NCI-H1436 (cell line): ENCODE results near the gene CACNA1D.

Experiments
- DNase-seq: peaks from one replicate; lab custom pipeline; 2025; lab: John Stamatoyannopoulos, UW

The CACNA1D gene

DNA sequence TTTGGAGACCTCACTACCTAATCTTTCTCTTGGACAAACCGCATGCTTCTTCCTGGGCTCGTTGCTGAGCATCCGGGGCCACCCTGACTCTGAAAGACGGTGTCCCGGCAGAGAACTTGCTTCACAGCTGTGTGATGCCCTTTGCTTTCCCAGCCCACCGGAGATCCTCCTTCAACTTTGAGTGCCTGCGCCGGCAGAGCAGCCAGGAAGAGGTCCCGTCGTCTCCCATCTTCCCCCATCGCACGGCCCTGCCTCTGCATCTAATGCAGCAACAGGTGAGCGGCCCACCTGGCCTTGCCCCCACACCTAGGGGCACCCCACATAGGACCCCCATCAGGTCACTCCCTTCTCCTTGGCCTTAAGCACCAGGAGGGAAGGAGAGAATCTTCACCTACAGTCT lies 314.1 kb downstream of the CACNA1D start:
- no peak for DNase-seq

DNA sequence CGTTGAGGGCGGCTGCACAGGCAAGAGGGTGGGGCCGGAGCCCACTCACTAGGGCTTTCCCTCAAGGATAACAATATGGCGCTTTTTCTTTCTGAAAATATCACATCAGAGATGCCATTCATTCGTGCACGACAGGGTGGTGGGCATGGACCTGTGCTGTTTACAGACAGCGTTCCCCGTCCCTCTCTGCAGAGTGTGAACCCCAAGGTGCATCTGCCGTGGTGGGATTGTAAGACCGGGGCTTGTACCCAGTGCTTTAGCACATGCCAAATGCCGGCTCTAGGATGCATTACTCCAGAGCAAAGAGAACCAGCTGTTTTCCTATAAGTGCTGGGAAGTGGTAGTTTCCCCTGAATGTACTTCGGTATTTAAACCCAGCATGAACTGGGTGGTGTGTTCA lies 314.9 kb downstream of the CACNA1D start:
- DNase-seq, result no peak

DNA sequence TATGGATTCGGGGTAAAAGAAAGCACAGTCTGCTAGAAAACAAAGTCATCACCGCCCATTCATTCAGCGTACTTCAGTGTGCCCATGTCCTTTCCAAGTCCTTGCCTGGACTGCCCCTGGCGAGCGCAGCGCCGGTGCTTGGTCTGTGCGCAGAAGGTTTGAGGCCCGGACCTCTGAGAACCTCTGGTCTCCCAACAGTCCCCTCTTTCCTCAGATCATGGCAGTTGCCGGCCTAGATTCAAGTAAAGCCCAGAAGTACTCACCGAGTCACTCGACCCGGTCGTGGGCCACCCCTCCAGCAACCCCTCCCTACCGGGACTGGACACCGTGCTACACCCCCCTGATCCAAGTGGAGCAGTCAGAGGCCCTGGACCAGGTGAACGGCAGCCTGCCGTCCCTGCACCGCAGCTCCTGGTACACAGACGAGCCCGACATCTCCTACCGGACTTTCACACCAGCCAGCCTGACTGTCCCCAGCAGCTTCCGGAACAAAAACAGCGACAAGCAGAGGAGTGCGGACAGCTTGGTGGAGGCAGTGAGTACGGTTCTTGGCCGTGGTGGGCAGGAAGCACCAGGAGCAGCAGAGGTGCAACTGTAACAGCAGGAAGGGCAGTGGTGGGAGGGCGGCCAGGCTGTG lies 315.5 kb downstream of the CACNA1D start:
- DNase-seq, result no peak

DNA sequence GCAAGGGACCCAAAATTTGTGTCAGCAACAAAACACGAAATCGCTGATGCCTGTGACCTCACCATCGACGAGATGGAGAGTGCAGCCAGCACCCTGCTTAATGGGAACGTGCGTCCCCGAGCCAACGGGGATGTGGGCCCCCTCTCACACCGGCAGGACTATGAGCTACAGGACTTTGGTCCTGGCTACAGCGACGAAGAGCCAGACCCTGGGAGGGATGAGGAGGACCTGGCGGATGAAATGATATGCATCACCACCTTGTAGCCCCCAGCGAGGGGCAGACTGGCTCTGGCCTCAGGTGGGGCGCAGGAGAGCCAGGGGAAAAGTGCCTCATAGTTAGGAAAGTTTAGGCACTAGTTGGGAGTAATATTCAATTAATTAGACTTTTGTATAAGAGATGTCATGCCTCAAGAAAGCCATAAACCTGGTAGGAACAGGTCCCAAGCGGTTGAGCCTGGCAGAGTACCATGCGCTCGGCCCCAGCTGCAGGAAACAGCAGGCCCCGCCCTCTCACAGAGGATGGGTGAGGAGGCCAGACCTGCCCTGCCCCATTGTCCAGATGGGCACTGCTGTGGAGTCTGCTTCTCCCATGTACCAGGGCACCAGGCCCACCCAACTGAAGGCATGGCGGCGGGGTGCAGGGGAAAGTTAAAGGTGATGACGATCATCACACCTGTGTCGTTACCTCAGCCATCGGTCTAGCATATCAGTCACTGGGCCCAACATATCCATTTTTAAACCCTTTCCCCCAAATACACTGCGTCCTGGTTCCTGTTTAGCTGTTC lies 316.9 kb downstream of the CACNA1D start:
- no peak for DNase-seq

DNA sequence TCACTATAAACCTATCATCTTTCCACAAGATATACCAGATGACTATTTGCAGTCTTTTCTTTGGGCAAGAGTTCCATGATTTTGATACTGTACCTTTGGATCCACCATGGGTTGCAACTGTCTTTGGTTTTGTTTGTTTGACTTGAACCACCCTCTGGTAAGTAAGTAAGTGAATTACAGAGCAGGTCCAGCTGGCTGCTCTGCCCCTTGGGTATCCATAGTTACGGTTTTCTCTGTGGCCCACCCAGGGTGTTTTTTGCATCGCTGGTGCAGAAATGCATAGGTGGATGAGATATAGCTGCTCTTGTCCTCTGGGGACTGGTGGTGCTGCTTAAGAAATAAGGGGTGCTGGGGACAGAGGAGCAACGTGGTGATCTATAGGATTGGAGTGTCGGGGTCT lies 318.0 kb downstream of the CACNA1D start:
- no peak for DNase-seq

DNA sequence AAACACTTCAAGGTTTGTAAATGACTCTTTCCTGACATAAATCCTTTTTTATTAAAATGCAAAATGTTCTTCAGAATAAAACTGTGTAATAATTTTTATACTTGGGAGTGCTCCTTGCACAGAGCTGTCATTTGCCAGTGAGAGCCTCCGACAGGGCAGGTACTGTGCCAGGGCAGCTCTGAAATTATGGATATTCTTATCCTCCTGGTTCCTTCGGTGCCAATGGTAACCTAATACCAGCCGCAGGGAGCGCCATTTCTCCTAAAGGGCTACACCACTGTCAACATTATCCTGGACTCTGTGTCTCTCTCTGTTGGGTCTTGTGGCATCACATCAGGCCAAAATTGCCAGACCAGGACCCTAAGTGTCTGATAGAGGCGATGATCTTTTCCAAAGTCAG lies 318.8 kb downstream of the CACNA1D start:
- no peak for DNase-seq

DNA sequence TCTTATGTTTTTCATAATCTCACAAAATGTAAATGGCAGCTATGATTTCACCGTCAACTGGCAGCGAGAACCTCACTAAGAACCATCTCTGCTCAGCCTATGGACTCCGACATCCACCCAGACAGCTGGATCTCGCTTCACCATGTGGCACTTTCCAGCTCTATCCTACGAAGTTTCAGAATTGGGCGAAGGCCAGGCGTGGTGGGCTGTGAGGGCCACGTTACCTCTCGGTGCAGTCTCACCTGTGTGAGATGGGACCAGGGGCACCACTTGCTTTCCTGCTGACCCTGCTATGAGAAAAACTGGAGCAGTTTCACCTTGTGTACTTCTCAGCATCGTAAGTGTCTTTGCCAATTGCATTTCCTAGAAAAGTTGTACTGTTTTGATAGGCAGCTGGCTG lies 319.5 kb downstream of the CACNA1D start:
- no peak for DNase-seq

DNA sequence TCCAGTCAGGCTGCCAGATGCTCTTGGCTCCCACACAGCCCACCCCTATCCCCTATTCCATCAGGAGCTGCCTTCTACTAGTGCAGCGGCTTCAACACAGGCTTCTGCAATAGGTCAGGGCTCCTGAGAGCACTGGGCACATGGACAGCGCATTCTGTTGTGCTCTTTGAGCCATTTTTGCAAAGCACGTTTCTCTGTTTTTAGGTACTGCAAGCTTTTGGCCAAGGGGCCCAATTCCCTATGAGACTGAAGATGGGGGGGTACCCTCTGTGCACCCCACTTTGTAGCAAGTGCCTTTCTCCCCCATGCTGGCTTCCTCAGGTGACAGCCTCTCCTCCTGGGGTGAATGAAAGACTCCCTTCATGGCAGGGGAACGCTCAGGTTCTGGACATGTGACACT lies 320.7 kb downstream of the CACNA1D start:
- no peak for DNase-seq

DNA sequence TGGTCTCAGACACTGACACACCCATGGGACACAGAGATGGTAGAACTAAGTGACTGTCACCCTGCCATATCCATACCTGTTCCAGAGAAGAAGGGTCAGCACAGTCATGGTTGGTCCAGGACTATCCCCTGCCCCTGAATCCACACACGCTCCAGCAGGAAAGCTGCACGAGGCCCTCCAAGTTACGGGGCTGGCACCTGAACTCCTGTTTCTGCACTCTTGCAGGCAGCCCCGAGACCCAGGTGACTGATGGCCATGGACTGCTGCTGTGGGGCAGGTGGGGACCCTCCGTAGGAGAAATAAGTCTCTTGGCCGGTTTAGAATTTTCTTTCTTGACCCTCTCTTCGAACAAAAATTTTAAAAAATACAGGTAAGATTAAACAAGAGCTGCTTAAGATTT lies 321.2 kb downstream of the CACNA1D start:
- no peak for DNase-seq

DNA sequence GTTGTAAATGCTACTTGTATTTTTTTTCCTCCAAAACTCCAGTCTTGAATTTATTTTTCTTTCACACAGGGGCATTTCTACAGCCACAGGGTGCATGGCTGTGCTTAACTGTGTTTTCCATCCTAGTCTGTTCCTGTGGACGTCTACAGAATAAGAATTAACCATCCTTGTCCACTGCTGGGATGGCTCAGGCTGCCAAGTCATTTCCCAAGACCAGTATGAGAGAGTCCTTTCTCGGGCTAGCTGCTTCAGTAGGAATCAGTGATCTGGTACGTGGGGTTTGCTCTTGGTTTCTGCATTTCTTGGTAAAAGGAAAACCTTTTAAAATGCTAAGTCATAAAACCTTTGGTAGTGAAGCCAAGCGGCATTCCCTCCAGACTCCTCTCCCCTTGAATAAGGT lies 322.0 kb downstream of the CACNA1D start:
- DNase-seq, result no peak

DNA sequence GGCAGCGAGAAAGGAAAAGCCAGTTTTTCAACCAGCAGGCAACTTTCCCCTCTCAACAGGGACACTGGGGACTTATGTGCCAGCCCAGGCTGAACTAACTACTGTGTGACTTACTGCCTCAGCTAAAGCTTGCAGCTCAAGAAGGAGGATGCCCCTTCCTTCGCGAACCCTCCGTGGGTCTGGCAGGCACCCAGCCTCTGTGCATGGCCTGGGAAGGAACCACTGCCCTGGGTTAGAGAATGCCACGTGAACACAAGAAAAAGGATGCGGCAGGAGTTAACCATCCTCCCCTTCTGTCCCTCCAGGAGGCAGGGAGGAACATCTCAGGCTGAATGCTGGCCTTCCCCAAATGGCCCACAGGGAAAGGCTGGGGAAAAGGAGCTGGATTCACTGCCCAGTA lies 322.8 kb downstream of the CACNA1D start:
- DNase-seq, result no peak

DNA sequence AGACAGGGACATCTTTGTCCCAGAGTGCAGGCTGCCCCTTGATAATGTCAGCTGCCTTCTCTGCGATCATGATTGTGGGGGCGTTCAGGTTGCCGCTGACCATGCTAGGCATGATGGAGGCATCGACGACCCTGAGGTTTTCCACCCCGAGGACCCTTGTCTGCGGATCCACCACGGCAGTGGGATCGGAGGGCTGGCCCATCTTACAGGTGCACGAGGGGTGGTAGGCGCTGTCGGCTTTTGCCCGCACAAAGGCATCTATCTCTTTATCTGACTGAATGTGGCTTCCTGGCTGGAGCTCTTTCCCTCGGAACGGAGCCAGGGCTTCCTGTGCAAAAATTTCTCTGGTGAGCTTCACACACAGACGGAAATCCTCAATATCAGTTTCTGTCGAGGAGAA lies 323.4 kb downstream of the CACNA1D start:
- DNase-seq, result no peak

DNA sequence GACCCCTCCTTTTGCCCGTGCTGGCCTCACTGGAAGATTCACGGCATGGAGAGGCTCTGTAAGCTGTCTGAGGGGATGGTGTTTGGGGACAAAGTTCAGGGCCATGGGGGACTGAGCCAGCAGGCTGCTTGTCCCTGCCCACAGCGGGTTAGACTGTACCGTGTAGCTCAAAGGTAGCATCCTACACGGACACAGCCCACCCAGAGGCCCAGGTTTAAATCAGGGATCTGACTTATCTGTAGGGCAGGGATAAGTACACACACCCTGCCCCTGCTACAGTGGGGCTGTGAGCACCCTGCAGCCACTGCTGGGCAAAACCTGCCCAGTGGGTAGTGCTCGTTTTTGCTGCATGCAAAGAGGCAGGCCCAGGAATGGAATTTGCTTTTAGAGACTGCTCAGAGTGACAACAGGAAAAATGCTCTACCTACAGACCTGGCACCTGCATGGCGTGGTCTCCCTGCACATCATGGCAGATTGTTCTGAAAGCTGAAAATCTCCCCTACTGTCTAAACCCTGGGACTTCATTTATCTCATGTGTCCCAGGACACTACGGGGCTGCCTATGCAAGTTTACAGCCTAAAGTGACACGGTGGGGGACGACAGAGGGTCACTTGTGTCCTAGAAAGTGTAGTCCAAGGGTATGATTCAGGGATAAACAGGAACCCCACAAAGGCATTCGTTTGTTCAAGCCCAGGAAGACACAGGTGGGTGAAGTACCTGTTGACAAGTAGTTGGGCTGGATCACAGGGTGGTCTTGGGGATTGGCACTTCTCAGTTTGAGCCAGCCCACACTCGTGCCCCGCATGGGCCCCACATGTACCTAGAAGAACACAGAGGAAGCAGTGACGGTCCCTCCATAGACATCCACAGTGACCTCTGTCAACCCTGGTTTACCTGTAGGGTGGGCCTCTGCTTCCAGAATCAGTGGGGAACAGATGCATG lies 324.1 kb downstream of the CACNA1D start:
- DNase-seq, result no peak

DNA sequence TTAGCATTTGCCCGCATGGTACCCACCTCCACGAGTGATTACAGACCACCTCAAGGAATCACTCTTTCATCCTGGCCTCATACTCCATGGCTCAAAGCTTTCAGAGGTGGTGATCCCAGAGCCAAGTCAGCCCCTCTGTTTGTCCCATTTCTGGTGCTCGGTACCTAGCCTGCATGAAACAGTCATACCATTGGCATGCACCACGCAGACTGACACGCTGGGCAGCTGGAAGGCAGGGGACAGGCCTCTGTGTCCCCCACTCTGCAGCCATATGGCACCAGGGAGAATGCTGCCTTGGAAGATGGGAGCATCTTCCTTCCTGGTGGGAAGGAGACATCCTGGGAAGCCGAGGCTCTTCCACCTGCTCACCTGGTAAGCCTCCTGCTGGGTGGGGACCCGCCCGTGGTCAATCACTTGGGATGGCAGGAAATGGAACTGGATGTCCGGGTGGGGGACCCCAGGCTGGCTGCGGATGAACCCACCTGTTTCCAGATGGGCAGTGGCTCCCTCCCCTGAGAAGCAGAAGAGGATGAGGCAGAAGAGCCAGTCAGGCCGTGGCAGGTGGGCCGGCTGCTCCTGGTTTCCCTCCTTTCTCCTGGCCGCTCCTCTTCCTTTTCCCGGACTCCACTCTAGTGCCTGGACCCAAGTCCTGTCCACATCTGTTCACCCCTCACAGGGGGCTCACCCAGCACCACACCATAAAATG lies 324.9 kb downstream of the CACNA1D start:
- DNase-seq, result no peak

DNA sequence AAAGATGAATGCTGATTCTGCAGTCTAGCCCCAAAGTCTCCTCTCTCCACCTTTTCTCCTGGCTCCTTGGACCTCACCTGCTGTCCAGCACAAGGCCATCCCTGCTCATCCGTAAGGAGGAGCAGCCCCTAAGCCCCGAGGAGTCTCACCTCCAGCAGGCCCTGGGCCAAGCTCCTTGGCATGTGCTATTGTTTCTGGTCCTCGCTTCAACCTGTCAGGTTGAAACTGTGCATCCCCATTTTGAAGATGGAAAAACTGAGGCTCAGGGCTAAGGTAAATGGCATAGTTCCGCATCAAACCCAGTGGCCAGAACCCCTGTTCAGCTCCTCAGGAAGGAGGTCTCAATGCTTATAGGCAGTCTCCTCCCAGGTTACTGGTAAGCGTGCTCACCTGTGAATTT lies 325.7 kb downstream of the CACNA1D start:
- DNase-seq, result no peak

DNA sequence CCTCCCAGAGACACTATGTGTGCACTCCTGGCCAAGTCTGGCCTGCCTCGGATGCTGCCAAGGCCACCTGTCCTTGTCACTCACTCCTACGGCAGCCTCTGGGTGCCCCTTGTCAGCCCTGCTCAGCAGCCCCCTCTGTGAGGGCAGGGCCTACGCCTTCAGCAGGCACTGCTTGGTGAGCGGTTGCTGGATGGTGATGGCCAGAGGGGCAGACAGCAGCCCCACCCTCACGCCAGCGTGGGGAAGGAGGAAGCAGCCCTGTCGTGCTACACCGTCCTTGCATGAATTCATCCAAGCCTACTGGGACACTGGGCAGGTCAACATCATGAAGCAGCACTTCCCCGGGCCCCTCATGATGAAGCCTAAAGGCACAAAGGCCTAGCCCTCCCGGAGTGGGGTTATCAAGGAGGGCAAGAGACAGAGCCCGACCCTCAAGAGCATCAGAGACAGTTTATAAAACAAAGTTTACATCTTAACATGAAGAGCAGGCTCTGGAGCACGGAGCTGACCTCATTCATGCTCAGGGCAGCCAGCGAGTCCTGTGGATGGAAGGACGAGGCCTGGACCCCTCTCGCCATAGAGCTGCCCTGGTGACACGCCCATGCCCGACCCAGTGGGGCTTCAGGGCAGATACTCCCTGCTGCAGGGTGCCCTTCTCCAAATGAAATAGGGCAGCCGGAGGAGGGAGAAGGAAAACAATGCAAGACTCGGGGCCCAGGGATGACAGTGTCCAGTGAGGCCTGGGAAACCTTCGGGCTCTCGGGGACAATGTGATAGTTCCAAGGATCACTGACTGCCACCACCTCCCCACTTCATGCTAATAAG lies 326.6 kb downstream of the CACNA1D start:
- DNase-seq, result no peak

DNA sequence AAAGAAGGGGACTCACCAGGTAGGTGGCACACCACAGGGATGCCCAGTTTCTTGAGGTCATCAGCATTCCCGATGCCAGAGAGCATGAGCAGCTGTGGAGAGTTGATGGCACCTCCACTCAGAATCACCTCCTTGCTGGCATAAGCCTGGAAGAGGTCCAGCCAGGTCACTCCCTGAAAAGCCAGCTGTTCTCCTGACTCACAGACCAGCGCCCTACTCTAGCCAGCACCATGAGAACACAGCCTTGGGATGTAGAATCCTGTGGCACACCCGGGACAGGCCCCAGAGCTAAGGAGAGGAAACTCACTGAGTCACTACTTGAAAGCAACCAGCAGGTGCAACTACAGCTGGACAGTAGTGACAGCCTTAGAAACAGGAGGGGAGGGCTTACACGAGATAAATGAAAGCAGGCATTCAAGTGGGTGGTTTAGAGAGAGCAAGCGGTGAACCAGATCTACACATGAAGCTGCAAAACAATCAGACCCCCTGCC lies 327.3 kb downstream of the CACNA1D start:
- no peak for DNase-seq

DNA sequence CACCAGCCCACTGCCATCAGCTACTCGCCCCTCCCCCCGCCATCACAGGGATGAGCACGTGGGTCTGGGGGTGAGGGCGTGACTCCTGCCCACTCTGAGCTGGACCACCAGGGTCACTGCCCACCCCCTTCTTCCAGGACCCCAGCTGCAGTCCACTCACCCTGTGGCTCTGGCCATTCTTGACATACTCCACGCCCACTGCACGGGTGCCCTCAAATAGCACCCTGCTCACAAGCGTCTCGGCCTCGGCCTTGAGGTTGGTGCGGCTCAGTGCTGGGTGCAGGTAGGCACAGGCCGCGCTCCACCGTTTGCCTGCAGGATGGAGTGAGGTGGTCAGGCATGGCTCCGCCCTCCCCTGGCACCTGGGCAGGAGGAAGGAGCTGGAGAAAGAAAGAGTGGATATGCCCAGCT lies 327.9 kb downstream of the CACNA1D start:
- no peak for DNase-seq

DNA sequence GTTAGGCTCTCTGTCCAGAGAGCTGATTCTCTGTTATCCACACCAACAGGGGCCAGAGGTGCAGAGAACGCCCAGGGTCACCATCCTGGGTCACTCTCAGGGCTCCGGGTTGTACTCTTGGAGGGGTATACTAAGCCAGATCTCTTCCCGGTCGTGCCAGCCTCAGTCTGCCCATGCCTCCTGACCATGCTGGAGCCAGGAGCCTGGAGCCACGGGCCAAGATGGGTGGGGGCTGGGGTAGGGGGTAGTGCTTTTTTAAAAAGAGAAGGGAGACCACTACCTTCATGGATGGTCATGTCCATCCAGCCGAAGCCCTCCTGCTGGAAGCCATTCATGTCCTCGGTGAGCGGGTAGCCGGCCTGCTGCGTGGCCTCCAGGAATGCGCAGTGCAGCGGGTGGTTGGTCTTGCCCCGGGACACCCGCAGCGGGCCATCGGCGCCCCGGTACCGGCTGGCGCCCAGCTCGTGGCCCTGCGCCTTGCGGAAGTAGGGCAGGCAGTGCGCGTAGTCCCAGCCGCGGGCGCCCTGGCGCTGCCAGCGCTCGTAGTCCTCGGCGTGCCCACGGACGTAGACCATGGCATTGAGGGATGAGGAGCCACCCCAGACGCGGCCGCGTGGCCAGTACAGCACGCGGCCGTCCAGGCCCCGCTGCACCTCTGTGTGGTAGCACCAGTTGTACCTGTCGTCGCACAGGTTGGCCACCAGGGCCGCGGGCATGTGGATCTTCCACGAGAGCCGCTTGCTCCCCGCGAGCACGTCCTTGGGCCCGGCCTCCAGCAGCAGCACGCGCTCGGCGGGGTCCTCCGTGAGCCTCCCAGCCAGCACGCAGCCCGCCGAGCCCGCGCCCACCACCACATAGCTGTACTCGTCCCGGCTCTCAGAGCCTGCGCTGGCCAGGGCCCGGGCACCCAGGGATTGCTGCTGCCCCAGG lies 328.9 kb downstream of the CACNA1D start:
- no peak for DNase-seq
